Pancreas (tissue), 10 donors: ENCODE measurements around the gene SPCS3. TPM values are rescaled to one million over a fixed set of nuclear protein-coding genes. Genes with fewer than 3 reads are reported as not detected.

Experiments
- ATAC-seq, 4 donors: fragments of 200-7000 bp; cut with Tn5 transposase; one replicate each; pipeline versions ENCODE4 v1.8.0 to v1.9.1; 2020; ENCODE audit warnings: mild to moderate bottlenecking in 4 of 4, moderate library complexity in 4 of 4
- DNase-seq, 6 donors: peaks; one replicate each; pipeline ENCODE4 v3.0.0-alpha.2; 2020
- FAIRE-seq: peaks from 2 replicates; lab custom pipeline; 2012; peaks lifted over from hg19 to GRCh38; lab: Jason Lieb, UNC
- H3K27ac ChIP-seq, 4 donors: fragments of 200-600 bp; sonication (generic); 1 replicate in 3 of 4; 2 replicates in 1 of 4; pipeline versions ENCODE4 v1.5.0 to v1.8.0; 2020
- H3K27me3 ChIP-seq, 4 donors: fragments of 200-600 bp; one replicate each; pipeline ENCODE4 v1.8.0; 2021
- H3K36me3 ChIP-seq, 3 donors: fragments of 200-600 bp; sonication (generic) in 1 of 3; one replicate each; pipeline versions ENCODE4 v1.5.0 to v1.8.0; 2020 to 2021
- H3K4me1 ChIP-seq, 3 donors: fragments of 200-600 bp; one replicate each; pipeline ENCODE4 v1.8.0; 2021
- H3K4me3 ChIP-seq, 4 donors: fragments of 200-600 bp; sonication (generic) in 2 of 4; one replicate each; pipeline versions ENCODE4 v1.5.0 to v1.8.0; 2020 to 2021
- H3K9me3 ChIP-seq, 4 donors: fragments of 200-600 bp; one replicate each; pipeline ENCODE4 v1.8.0; 2021
- CTCF ChIP-seq, 4 donors: fragments of 200-600 bp; sonication (generic) in 3 of 4; IDR thresholded peaks; one replicate each; pipeline versions ENCODE4 v1.5.0 to v1.8.0; 2021; ENCODE audit warnings: antibody characterized with exemption in 4 of 4
- WGBS, 2 donors: extraction: QIAGEN DNeasy Blood & Tissue Kit; methylation state at CpG; one replicate each; pipeline ENCODE4 v1.1.7; 2013; 5-methylcytosine and 5-hydroxymethylcytosine counted together
- intact Hi-C, 3 donors: fragments of 100-400 bp; cut with DNase I; formaldehyde crosslinking; loops; one replicate each; pipeline versions ENCODE4 v1.11.1 to v1.14.2; 2022
- polyA plus RNA-seq, 2 donors: library from polyadenylated mRNA; stranded (reverse); fragments of 200-250 nt; gene quantifications; one replicate each; pipeline ENCODE4 v1.2.3, GENCODE V29; 2013
- total RNA-seq, 6 donors: library from RNA; stranded (reverse); fragmentation: NEBNext Ultra II Directional in 4 of 6; extraction: Animal tissue kit (Norgen Biotek cat#: 25700) in 4 of 6; gene quantifications; one replicate each; pipeline versions ENCODE4 v1.2.1 to v1.2.4, GENCODE V29; 2021 to 2023
- donor health status: healthy with polysubstance abuse.
- donor health status: DM: no; HTN: no; CAD: no; lungs with moderate emphysema.
- donor health status: DM: no; HTN: no; CAD: no.
- donor health status: control.
- donor health status: control.
- donor health status: Bipolar disorder and iron deficiency.
- donor health status: DM: yes; HTN: yes; CAD: no.
- donor health status: DM: no; HTN: no; CAD: no.
- donor health status: DM: no; HTN: no; CAD: no.
- donor health status: DM: yes; HTN: yes; CAD: no.

Gene SPCS3
- total and polyA plus RNA-seq, 8 donors: 24.2 to 166 (median 128) TPM

GRCh38 chr4:176300565-176300964, 19.2 kb upstream of the SPCS3 start:
- DNase-seq (no peak), FAIRE-seq (no peak), ATAC-seq (no peak)
- Histone ChIP-seq H3K27me3 (no peaks in the 10 kb centered on the region), H3K9me3 (no peaks in the 10 kb centered on the region), H3K4me3 (no peak overlapping the region), H3K27ac (no peak overlapping the region), H3K36me3 (no peaks in the 10 kb centered on the region), H3K4me1 (no peaks in the 10 kb centered on the region)
- TF ChIP-seq CTCF (IDR thresholded peaks at IDR 0.05): no peak
- intact Hi-C loops: no loop called here

GRCh38 chr4:176302283-176303275, 17.2 kb upstream of the SPCS3 start:
- WGBS, 2 donors: 48 to 54% methylated on average over 2 of the region's 2 CpGs
- Histone ChIP-seq H3K27ac (no peak overlapping the region), H3K27me3 (no peaks in the 10 kb centered on the region), H3K36me3 (no peaks in the 10 kb centered on the region), H3K4me1 (no peaks in the 10 kb centered on the region), H3K4me3 (no peak overlapping the region), H3K9me3 (no peaks in the 10 kb centered on the region)
- DNase-seq (no peak), ATAC-seq (peak in 2 of 4 donors; percentile 45 to 58), FAIRE-seq (no peak)
- no peak for TF ChIP-seq CTCF (IDR thresholded peaks at IDR 0.05)
- intact Hi-C loops: no loop called here

GRCh38 chr4:176303938-176304337, 15.8 kb upstream of the SPCS3 start:
- DNase-seq: no peak
- FAIRE-seq: no peak
- TF ChIP-seq CTCF (IDR thresholded peaks at IDR 0.05): no peak
- H3K9me3 ChIP-seq: no peaks in the 10 kb centered on the region
- H3K36me3 ChIP-seq: no peaks in the 10 kb centered on the region
- no peak overlapping the region for H3K27ac ChIP-seq
- H3K4me3 ChIP-seq: no peak overlapping the region
- no peaks in the 10 kb centered on the region for H3K4me1 ChIP-seq
- no peaks in the 10 kb centered on the region for H3K27me3 ChIP-seq
- 9 to 11% methylated on average over 1 of the region's 1 CpG for WGBS, 2 donors
- intact Hi-C loops: no loop called here
- ATAC-seq: no peak

GRCh38 chr4:176306837-176307665, 12.7 kb upstream of the SPCS3 start:
- WGBS, 2 donors: 77 to 78% methylated on average over 6 of the region's 6 CpGs
- H3K36me3 ChIP-seq: no peaks in the 10 kb centered on the region
- no peaks in the 10 kb centered on the region for H3K27me3 ChIP-seq
- no peak for TF ChIP-seq CTCF (IDR thresholded peaks at IDR 0.05)
- intact Hi-C loops: no loop called here
- DNase-seq (no peak), FAIRE-seq (no peak), ATAC-seq (no peak)
- no peaks in the 10 kb centered on the region for H3K4me1 ChIP-seq
- H3K27ac ChIP-seq: no peak overlapping the region
- no peak overlapping the region for H3K4me3 ChIP-seq
- no peaks in the 10 kb centered on the region for H3K9me3 ChIP-seq
